Bronchial epithelial cell (primary cell): ENCODE measurements around the gene OAS2. TPM values are rescaled to one million over a fixed set of nuclear protein-coding genes. Genes with fewer than 3 reads are reported as not detected.

Experiments used
- DNase-seq: peaks from one replicate; pipeline ENCODE4 v3.0.0-alpha.2; 2010; ENCODE audit warnings: low read depth
- FAIRE-seq: peaks from 2 replicates; lab custom pipeline; 2011; peaks lifted over from hg19 to GRCh38; lab: Jason Lieb, UNC
- H3K27me3 ChIP-seq: 2 replicates; pipeline ENCODE4 v1.5.1; 2011; ENCODE audit warnings: low read length; ENCODE audit not compliant: control insufficient read depth, insufficient read depth
- H3K36me3 ChIP-seq: 2 replicates; pipeline ENCODE4 v1.5.1; 2011; ENCODE audit warnings: low read length; ENCODE audit not compliant: control insufficient read depth, insufficient read depth
- H3K4me3 ChIP-seq: 2 replicates; pipeline ENCODE4 v1.5.1; 2011; ENCODE audit warnings: mild to moderate bottlenecking, low read depth, low read length, control low read depth
- CTCF ChIP-seq: IDR thresholded peaks from 2 replicates; pipeline ENCODE4 v1.5.1; 2011; ENCODE audit warnings: mild to moderate bottlenecking, moderate library complexity, low read length, control low read depth, inconsistent platforms; ENCODE audit not compliant: insufficient read depth, severe bottlenecking
- total RNA-seq: library from RNA; depleted of rRNA; stranded (reverse); fragments of >200 nt; gene quantifications from 2 replicates; pipeline ENCODE4 v1.2.1, GENCODE V29; 2014

OAS2 gene
- total RNA-seq, 1 donor from 2014 or later = 0.79 TPM

GRCh38 chr12:113059071-113059595, 80.8 kb downstream of the OAS2 start:
- TF ChIP-seq CTCF = no peak
- no peak overlapping the region for H3K4me3 ChIP-seq
- H3K27me3 ChIP-seq = peaks cover 23% of the 10 kb centered on the region
- DNase-seq = no peak
- H3K36me3 ChIP-seq = no peaks in the 10 kb centered on the region
- FAIRE-seq = no peak

- no peak for DNase-seq
- peaks cover 21% of the 10 kb centered on the region for H3K27me3 ChIP-seq
- FAIRE-seq = no peak
- H3K36me3 ChIP-seq = no peaks in the 10 kb centered on the region
- no peak overlapping the region for H3K4me3 ChIP-seq
- no peak for TF ChIP-seq CTCF
Observed at GRCh38 chr12:113060336-113060960, 82.1 kb downstream of the OAS2 start.

- Histone ChIP-seq H3K4me3 (no peak overlapping the region), H3K36me3 (no peaks in the 10 kb centered on the region), H3K27me3 (peaks cover 14% of the 10 kb centered on the region)
- FAIRE-seq = no peak
- no peak for DNase-seq
- no peak for TF ChIP-seq CTCF
Observed at GRCh38 chr12:113061061-113061694, 82.9 kb downstream of the OAS2 start.

Other genes with a start within 250 kb of the OAS2 start
- gene RPH3A, start 186.8 kb upstream of the OAS2 start, total RNA-seq = not detected in 2 replicates
- 1.3 and 4.9 TPM in 2 replicates for gene OAS1, start 71.6 kb upstream of the OAS2 start, total RNA-seq
- gene OAS3, start 40.0 kb upstream of the OAS2 start, total RNA-seq = 1.3 TPM in 2 replicates
- not detected in 2 replicates for gene DTX1, start 78.2 kb downstream of the OAS2 start, total RNA-seq
- gene RASAL1, start 157.2 kb downstream of the OAS2 start, total RNA-seq = 0.26 and 2.3 TPM in 2 replicates
- not detected in 2 replicates for gene CFAP73, start 171.2 kb downstream of the OAS2 start, total RNA-seq
- gene DDX54, start 207.0 kb downstream of the OAS2 start, total RNA-seq = 31.4 and 40.5 TPM in 2 replicates
- gene RITA1, start 207.2 kb downstream of the OAS2 start, total RNA-seq = 14.6 and 17.6 TPM in 2 replicates
- gene TPCN1, start 242.9 kb downstream of the OAS2 start, total RNA-seq = 9.0 and 11.3 TPM in 2 replicates